ENCODE results near the gene SEPTIN12.

Gene SEPTIN12

GRCh38 chr16:4750896-4751295 is 37.2 kb downstream of the SEPTIN12 start:
- DNase-seq (ENCODE audit: low spot score), result no peak
- TF ChIP-seq, protein P1, sequence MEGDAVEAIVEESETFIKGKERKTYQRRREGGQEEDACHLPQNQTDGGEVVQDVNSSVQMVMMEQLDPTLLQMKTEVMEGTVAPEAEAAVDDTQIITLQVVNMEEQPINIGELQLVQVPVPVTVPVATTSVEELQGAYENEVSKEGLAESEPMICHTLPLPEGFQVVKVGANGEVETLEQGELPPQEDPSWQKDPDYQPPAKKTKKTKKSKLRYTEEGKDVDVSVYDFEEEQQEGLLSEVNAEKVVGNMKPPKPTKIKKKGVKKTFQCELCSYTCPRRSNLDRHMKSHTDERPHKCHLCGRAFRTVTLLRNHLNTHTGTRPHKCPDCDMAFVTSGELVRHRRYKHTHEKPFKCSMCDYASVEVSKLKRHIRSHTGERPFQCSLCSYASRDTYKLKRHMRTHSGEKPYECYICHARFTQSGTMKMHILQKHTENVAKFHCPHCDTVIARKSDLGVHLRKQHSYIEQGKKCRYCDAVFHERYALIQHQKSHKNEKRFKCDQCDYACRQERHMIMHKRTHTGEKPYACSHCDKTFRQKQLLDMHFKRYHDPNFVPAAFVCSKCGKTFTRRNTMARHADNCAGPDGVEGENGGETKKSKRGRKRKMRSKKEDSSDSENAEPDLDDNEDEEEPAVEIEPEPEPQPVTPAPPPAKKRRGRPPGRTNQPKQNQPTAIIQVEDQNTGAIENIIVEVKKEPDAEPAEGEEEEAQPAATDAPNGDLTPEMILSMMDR (IDR thresholded peaks at IDR 0.05; ENCODE audit: extremely low read depth, missing control alignments), result no peak

GRCh38 chr16:4749700-4750257 is 38.4 kb downstream of the SEPTIN12 start:
- TF ChIP-seq, protein P1 (IDR thresholded peaks at IDR 0.05; ENCODE audit: extremely low read depth, missing control alignments), result no peak
- peak; percentile 55 for DNase-seq (ENCODE audit: low spot score)

- TF ChIP-seq, protein P1 (IDR thresholded peaks at IDR 0.05; ENCODE audit: extremely low read depth, missing control alignments), result no peak
- DNase-seq (ENCODE audit: low spot score), result no peak
Measured at GRCh38 chr16:4748682-4749411, 39.3 kb downstream of the SEPTIN12 start.

- DNase-seq (ENCODE audit: low spot score), result no peak
- TF ChIP-seq, protein P1 (IDR thresholded peaks at IDR 0.05; ENCODE audit: extremely low read depth, missing control alignments), result no peak
Measured at GRCh38 chr16:4747906-4748681, 40.1 kb downstream of the SEPTIN12 start.

- DNase-seq (ENCODE audit: low spot score), result no peak
- TF ChIP-seq, protein P1 (IDR thresholded peaks at IDR 0.05; ENCODE audit: extremely low read depth, missing control alignments), result no peak
Measured at GRCh38 chr16:4746991-4747574, 41.1 kb downstream of the SEPTIN12 start.

GRCh38 chr16:4746215-4746614 is 41.9 kb downstream of the SEPTIN12 start:
- DNase-seq (ENCODE audit: low spot score), result no peak
- TF ChIP-seq, protein P1 (IDR thresholded peaks at IDR 0.05; ENCODE audit: extremely low read depth, missing control alignments), result no peak

DNA sequence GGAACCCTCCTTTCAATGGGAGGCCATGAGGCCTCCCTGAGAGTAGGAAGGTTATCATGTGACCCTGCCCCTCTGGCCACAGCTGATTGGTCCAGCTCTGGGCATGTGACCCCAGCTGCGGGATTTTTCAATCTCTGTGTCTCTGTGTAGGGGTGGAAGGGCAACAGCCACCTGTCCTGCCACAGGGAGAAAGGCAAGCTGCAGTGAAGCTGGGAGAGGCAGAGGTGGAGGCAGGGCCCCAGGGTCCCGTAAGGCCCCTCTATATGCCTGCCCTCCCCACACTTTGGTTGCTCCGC is 42.9 kb downstream of the SEPTIN12 start:
- no peak for DNase-seq (ENCODE audit: low spot score)
- TF ChIP-seq, protein P1 (IDR thresholded peaks at IDR 0.05; ENCODE audit: extremely low read depth, missing control alignments), result no peak
